WERI-Rb-1 (cell line): ENCODE measurements around the gene CHST11.

Experiments
- DNase-seq: peaks from one replicate; pipeline ENCODE4 v3.0.0-alpha.2; 2020
- H3K27ac ChIP-seq: fragments of 250-450 bp; sonication (Bioruptor Pico); 2 replicates; pipeline ENCODE4 v1.5.1; 2020; ENCODE audit warnings: mild to moderate bottlenecking, moderate library complexity
- H3K27me3 ChIP-seq: fragments of 250-450 bp; sonication (Bioruptor Pico); 2 replicates; pipeline ENCODE4 v1.5.1; 2021; ENCODE audit warnings: mild to moderate bottlenecking, low read depth, moderate library complexity; ENCODE audit not compliant: insufficient read depth, severe bottlenecking
- H3K36me3 ChIP-seq: fragments of 250-450 bp; sonication (Bioruptor Pico); 2 replicates; pipeline ENCODE4 v1.5.1; 2020; ENCODE audit warnings: mild to moderate bottlenecking, moderate library complexity
- H3K4me3 ChIP-seq: 2 replicates; pipeline ENCODE4 v1.5.1; 2011; ENCODE audit warnings: low read depth, mild to moderate bottlenecking, control low read depth, low read length
- H3K9me3 ChIP-seq: fragments of 250-450 bp; sonication (Bioruptor Pico); 2 replicates; pipeline ENCODE4 v1.5.1; 2021; ENCODE audit warnings: mild to moderate bottlenecking, moderate library complexity; ENCODE audit not compliant: severe bottlenecking
- CTCF ChIP-seq: IDR thresholded peaks from 2 replicates; pipeline ENCODE4 v1.5.1; 2011; ENCODE audit warnings: low read depth, mild to moderate bottlenecking, control low read depth, inconsistent platforms, low read length

CHST11 gene

GRCh38 chr12:104412681-104413080, 44.1 kb upstream of the CHST11 start:
- H3K27me3 ChIP-seq: no peaks in the 10 kb centered on the region
- no peaks in the 10 kb centered on the region for H3K36me3 ChIP-seq
- no peak overlapping the region for H3K27ac ChIP-seq
- DNase-seq: no peak
- TF ChIP-seq CTCF: no peak
- H3K4me3 ChIP-seq: no peak overlapping the region
- no peaks in the 10 kb centered on the region for H3K9me3 ChIP-seq

GRCh38 chr12:104413330-104413729, 43.4 kb upstream of the CHST11 start:
- no peak overlapping the region for H3K27ac ChIP-seq
- no peaks in the 10 kb centered on the region for H3K36me3 ChIP-seq
- no peak overlapping the region for H3K4me3 ChIP-seq
- H3K27me3 ChIP-seq: no peaks in the 10 kb centered on the region
- DNase-seq: no peak
- TF ChIP-seq CTCF: no peak
- no peaks in the 10 kb centered on the region for H3K9me3 ChIP-seq

- no peak overlapping the region for H3K4me3 ChIP-seq
- no peaks in the 10 kb centered on the region for H3K36me3 ChIP-seq
- DNase-seq: peak; percentile 25
- no peaks in the 10 kb centered on the region for H3K27me3 ChIP-seq
- no peak overlapping the region for H3K27ac ChIP-seq
- TF ChIP-seq CTCF: no peak
- H3K9me3 ChIP-seq: no peaks in the 10 kb centered on the region
These were observed 42.0 kb upstream of the CHST11 start for GRCh38 chr12:104414581-104415341.

- no peaks in the 10 kb centered on the region for H3K9me3 ChIP-seq
- H3K36me3 ChIP-seq: no peaks in the 10 kb centered on the region
- no peak for DNase-seq
- H3K27ac ChIP-seq: no peak overlapping the region
- H3K4me3 ChIP-seq: no peak overlapping the region
- no peaks in the 10 kb centered on the region for H3K27me3 ChIP-seq
- no peak for TF ChIP-seq CTCF
These were observed 41.3 kb upstream of the CHST11 start for GRCh38 chr12:104415342-104415980.

GRCh38 chr12:104416136-104416535, 40.6 kb upstream of the CHST11 start:
- Histone ChIP-seq H3K27ac (no peak overlapping the region), H3K36me3 (no peaks in the 10 kb centered on the region), H3K9me3 (no peaks in the 10 kb centered on the region), H3K27me3 (no peaks in the 10 kb centered on the region), H3K4me3 (no peak overlapping the region)
- no peak for TF ChIP-seq CTCF
- DNase-seq: no peak
